GM19193 (cell line): ENCODE results near the gene DENND2C.

Experiments used
- POLR2A ChIP-seq: IDR thresholded peaks from 4 replicates; pipeline ENCODE4 v1.6.1; 2011; ENCODE audit not compliant: insufficient read depth, insufficient read length; ENCODE audit errors: extremely low read depth

Gene DENND2C

GRCh38 chr1:114668373-114668772 is 1.5 kb downstream of the DENND2C start:
- no peak for TF ChIP-seq POLR2A

GRCh38 chr1:114666954-114667353 is 2.9 kb downstream of the DENND2C start:
- no peak for TF ChIP-seq POLR2A

DNA sequence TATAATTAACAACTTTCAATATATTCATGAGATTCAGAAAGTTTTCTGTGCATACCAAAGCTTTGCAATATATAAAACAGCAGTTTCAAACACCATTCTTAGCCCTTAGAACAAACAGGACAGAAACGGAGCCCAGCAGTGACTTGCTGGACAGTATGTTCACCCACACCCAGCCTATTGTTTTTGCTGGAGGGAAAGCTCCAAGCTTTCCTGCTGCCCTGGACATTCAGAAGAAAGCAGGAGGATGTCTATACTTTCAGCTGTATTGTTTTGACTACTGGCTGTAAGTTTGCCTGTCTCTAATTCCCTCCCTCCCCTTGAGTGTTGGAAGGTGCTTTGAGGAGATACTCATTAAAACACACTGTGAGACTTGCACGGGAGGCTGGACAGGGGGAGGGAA is 9.6 kb downstream of the DENND2C start:
- no peak for TF ChIP-seq POLR2A

GRCh38 chr1:114651893-114652292 is 18.0 kb downstream of the DENND2C start:
- TF ChIP-seq POLR2A: no peak

DNA sequence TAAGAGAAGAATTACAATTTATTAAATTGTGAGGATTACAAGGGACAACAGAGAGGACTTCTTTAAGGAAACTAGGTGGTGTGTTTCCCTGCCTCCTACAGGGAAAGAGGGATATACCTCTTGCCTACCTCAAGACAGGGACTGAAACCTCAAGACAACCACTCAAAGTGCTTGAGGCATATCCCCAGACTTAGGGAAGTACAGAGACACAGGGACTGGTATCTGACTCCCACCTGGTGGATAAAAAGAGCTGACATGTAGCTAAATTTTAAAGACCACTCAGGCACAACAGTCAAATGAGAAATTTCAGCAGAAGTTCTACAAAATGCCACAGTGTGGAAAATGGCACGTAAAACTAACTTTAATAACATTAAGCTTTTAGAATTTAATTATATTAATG is 21.3 kb downstream of the DENND2C start:
- no peak for TF ChIP-seq POLR2A

DNA sequence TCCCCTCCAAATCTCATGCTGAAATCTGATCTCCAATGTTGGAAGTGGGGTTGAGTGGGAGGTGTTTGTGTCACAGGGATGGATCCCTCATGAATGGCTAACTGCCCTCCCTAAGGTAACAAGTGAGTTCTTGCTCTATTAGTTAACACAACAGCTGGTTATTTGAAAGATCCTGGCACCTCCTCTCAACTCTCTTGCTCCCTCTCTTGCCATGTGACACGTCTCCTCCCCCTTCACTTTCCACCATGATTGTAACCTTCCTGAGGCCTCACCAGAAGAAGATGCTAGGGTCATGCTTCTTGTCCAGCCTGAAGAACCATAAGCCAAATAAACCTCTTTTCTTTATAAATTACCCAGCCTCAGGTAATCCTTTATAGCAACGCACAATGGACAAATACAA is 28.5 kb downstream of the DENND2C start:
- TF ChIP-seq POLR2A: no peak

DNA sequence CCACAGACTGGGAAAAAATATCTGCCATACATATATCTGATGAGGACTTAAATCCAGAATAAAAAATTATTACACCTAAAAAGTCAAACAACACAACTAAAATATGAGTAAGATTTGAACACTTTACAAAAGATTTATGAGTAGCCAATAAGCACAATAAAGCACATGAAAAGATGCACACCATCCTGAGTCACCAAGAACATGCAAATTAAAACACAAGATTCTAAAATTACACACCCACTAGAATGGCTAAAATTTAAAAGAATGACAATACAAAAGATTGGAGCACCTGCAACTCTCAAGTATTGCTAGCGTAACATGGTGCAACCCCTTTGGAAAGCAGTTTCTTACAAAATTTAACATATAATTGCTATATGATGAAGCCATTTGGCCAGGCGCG is 30.9 kb downstream of the DENND2C start:
- no peak for TF ChIP-seq POLR2A

DNA sequence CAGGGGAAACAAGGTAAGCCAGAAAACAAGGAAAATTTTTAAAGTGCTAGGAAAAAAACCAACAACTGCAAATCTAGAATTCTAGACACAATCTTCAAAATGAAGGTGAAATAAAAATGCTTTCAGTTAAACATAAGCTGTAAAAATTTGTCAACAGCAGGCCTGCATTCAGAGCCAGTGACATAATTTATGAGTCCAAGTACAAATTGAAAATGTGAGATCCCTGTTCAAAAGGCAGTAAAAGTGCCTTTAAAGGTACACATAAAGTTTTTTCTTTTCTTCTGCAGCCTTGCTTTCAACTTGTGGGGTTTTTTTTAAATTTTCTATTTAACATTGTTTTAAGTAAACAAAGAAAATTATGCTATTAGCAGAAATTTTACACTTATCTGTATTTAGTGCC is 37.4 kb downstream of the DENND2C start:
- no peak for TF ChIP-seq POLR2A

DNA sequence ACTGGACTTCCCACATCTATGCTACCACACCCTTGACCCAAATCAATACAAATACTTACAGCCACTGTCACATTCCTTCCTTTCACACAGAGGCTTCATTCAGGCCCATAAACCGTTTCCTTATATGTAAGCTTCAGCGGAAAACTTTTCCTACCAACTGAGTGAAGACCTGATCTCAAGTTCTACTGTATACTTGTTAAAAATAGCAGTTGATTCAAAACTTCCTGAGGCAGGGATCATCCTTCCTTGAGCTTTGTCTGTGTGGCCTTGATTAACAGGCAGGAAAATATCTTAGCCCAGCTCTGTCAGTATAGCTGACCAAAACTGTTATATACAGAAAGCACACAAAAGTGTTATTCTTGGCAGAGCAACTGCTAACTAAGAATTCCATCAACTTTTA is 42.7 kb downstream of the DENND2C start:
- no peak for TF ChIP-seq POLR2A

DNA sequence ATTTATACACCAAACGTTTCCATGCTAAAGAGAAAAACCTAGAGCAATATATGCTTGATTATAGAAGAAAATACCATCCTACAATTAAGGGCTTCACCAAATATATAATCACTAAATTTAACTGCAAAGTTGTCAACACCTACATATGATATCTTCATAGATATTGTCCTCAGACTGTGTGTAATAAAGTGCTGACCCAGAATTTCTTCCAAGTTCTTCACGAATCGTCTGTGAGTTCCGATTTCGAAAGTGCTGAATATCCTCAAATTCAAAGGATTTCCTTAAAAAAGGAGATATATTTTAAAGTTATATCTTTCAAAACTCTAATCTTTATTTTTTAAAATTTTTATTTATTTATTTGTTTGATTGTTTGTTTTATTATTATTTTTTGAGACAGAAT is 46.5 kb downstream of the DENND2C start:
- TF ChIP-seq POLR2A: no peak

GRCh38 chr1:114620419-114620818 is 49.4 kb downstream of the DENND2C start:
- TF ChIP-seq POLR2A: no peak

- TF ChIP-seq POLR2A: no peak
Measured at GRCh38 chr1:114618606-114619005, 51.2 kb downstream of the DENND2C start.

DNA sequence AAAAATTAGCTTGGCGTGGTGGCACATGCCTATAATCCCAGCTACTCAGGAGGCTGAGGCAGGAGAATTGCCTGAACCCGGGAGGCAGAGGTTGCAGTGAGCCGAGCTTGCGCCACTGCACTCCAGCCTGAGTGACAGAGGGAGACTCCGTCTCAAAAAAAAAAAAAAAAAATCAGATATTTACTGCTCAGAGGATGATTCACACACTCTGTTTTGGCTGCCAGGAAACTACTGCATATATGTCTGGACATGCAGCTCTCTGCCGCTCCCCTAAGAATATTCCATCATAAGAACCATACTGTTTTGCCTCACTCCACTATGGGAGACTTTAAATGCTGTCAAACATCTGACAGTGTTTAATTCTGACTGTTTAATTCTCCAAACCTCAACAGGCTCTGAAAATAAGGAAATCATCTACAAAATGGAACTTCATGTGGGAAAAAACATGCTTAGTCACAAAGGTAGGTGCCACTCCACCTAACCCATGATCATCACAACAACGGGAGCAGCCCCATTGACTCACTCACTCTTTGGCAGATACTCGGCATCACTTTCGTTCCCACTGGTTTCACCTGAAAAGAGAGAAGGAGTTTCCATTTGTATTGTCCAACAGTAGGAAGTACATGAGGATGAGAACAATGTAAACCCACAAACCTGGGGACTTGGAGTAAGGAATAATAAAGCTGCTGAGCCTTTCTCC is 59.2 kb downstream of the DENND2C start:
- no peak for TF ChIP-seq POLR2A

DNA sequence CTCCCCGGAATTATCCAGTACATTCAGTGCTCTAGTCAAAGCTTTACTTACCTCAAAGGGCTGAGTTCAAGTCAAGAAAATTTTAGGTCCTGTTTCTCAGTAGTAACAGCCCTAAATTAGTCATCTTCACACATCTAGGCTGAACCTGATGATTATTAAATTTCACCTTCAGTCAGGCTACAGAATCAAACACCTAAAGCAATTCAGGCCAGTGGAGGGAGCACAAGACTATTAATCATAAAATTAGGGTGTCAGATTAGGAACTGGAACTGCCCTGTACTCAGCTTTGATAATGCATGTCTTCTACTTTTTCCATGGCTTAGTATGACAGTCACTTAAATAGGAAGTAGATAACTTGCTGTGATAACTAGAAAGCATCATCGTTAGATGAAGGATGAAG is 60.0 kb downstream of the DENND2C start:
- no peak for TF ChIP-seq POLR2A

- TF ChIP-seq POLR2A: no peak
Measured at GRCh38 chr1:114609026-114609425, 60.8 kb downstream of the DENND2C start.

DNA sequence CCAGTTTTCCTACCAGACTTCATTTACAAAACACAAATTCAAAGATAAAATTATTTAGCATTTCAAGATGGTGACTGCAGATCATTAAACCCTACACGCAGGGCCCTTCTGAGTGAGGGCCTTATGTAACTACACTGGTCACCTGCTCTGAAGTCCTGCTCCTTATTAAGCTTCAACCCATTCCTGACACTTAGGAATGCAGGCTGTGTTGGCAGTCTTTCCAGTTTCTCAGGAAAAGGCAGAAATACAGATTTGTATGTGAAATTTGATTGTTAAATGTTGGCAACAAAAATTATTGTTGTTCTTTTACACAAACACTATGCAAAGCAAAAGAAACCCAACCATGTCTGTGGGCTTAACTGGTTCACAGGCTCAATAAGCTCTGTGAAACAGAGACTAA is 62.6 kb downstream of the DENND2C start:
- TF ChIP-seq POLR2A: no peak

- TF ChIP-seq POLR2A: no peak
Measured at GRCh38 chr1:114597949-114598348, 71.9 kb downstream of the DENND2C start.
